ENCODE data around the gene COMT. TPM values are rescaled to one million over a fixed set of nuclear protein-coding genes. Genes with fewer than 3 reads are reported as not detected.

Gene COMT
- total RNA-seq, 1 experiment from 2014 or later: 109 TPM

DNA sequence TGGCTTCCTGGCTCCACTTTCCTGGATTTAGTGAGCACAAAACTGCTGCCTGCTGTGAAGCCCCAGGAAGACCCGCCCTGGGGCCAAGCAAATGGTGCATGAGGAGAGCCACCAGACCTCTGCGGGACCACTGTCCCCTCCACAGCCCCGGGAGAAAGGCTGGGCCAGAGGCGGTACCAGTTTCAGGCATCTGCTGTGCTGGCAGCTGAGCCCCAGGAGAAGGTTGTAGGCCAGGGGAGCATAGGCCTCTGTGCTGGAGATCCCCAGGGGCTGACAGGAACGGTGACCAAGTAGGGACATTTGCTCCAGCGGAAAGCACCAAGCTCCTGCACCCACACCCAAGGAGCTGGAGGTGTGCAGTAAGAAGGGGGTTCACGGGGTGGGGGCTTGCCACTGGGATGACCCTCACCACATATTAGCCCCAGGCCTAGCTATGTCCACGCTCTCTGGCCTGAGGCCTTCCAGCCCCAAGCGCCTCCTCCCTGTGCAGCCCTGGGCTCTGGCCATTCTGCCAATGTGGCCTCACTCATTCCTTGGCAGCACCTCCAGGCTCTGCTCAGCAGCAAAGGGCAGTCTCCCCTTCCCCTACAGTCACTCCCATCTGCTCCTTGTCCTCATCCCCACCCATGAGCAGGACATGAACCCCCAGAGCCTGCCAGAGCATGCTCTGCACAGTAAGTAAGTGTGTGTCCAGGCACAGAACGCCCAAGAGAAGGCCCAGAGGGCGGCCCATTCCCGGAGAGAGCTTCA is 24.0 kb upstream of the COMT start (continued):
- TF ChIP-seq YY1 (IDR thresholded peaks at IDR 0.05; ENCODE audit: extremely low read depth, insufficient replicate concordance, low read depth, low read length): no peak
- TF ChIP-seq, protein P1, sequence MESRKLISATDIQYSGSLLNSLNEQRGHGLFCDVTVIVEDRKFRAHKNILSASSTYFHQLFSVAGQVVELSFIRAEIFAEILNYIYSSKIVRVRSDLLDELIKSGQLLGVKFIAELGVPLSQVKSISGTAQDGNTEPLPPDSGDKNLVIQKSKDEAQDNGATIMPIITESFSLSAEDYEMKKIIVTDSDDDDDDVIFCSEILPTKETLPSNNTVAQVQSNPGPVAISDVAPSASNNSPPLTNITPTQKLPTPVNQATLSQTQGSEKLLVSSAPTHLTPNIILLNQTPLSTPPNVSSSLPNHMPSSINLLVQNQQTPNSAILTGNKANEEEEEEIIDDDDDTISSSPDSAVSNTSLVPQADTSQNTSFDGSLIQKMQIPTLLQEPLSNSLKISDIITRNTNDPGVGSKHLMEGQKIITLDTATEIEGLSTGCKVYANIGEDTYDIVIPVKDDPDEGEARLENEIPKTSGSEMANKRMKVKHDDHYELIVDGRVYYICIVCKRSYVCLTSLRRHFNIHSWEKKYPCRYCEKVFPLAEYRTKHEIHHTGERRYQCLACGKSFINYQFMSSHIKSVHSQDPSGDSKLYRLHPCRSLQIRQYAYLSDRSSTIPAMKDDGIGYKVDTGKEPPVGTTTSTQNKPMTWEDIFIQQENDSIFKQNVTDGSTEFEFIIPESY (IDR thresholded peaks at IDR 0.05; ENCODE audit: extremely low read depth, insufficient replicate concordance, low read length): no peak

DNA sequence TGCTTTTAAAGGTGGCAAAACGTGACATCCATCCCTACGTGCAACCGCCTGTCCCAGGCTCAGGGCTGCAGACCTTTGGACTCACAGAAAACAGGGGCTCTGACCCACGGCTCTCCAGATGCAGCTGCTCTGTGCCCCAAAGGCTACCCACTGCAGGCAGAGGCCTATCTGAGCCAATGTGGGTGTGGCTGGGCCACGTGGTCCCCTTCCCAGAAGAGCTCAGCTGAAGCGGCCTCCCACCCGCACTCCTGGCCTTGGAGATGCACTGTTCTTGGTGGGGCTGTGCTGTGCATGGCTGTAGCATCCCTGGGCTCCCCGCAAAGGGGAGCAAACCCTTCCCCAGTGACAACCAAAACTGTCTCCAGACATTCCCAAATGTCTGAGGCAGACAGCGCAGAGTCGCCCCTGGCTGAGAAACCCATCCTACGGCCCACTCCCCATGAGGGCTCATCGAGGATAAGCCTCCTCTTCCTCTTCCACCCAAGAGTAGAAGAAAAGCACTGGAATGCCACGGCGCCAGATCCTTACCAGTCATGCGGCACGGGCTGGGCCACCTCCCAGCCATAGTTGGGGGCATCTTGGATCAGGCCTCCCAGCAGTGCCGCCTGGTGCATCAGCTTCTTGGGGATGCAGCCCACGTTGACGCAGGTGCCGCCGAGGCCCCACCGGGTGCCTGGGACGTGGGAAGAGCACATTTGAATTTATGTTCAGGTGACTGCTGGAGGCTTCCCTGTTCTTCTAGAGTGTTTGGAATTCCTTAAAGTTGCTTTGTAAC is 23.1 kb upstream of the COMT start:
- BruUV-seq (replicated peaks): no TSS peak
- no peaks in the 10 kb centered on the region for H3K27me3 ChIP-seq (ENCODE audit: insufficient read depth, low read length)
- no peaks in the 10 kb centered on the region for H3K79me2 ChIP-seq (ENCODE audit: insufficient read depth, low read length)
- no peak overlapping the region for H3K9ac ChIP-seq (ENCODE audit: low read length)
- DNase-seq (ENCODE audit: low read depth, low spot score): no peak
- H3K4me2 ChIP-seq (ENCODE audit: low read length): no peak overlapping the region
- H3K9me3 ChIP-seq (ENCODE audit: control insufficient read depth in 1 of 2, insufficient read depth in 1 of 2, low read depth in 1 of 2, low read length in 2 of 2): no peaks in the 10 kb centered on the region
- POLR2A ChIA-PET: no interaction called here
- no peak for ATAC-seq
- H3K4me3 ChIP-seq (replicated peaks in 1 of 2; ENCODE audit: low read depth in 1 of 2, low read length in 2 of 2): no peak overlapping the region
- CTCF ChIA-PET: interaction anchor here (2.0 kb wide), 1 partner anchor 8 kb away, joined by 7 read pairs; no protein-coding TSS in a partner anchor
- RAD21 ChIA-PET (ENCODE audit: low non-redundant PET in 1 of 2, low total read pairs in 2 of 2, uncharacterized antibody in 2 of 2, unreplicated experiment in 2 of 2): no interaction called here
- TF ChIP-seq, protein P2, sequence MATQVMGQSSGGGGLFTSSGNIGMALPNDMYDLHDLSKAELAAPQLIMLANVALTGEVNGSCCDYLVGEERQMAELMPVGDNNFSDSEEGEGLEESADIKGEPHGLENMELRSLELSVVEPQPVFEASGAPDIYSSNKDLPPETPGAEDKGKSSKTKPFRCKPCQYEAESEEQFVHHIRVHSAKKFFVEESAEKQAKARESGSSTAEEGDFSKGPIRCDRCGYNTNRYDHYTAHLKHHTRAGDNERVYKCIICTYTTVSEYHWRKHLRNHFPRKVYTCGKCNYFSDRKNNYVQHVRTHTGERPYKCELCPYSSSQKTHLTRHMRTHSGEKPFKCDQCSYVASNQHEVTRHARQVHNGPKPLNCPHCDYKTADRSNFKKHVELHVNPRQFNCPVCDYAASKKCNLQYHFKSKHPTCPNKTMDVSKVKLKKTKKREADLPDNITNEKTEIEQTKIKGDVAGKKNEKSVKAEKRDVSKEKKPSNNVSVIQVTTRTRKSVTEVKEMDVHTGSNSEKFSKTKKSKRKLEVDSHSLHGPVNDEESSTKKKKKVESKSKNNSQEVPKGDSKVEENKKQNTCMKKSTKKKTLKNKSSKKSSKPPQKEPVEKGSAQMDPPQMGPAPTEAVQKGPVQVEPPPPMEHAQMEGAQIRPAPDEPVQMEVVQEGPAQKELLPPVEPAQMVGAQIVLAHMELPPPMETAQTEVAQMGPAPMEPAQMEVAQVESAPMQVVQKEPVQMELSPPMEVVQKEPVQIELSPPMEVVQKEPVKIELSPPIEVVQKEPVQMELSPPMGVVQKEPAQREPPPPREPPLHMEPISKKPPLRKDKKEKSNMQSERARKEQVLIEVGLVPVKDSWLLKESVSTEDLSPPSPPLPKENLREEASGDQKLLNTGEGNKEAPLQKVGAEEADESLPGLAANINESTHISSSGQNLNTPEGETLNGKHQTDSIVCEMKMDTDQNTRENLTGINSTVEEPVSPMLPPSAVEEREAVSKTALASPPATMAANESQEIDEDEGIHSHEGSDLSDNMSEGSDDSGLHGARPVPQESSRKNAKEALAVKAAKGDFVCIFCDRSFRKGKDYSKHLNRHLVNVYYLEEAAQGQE (IDR thresholded peaks at IDR 0.05; ENCODE audit: low read depth): no peak
- TF ChIP-seq POLR2AphosphoS5 (IDR thresholded peaks at IDR 0.05; ENCODE audit: low read depth, low read length) (no peak), EGR1 (IDR thresholded peaks at IDR 0.05; ENCODE audit: low read depth) (no peak), POLR2A (IDR thresholded peaks at IDR 0.05; ENCODE audit: borderline replicate concordance, extremely low read depth, insufficient read depth, insufficient read length) (no peak), ELF1 (IDR thresholded peaks at IDR 0.05; ENCODE audit: borderline replicate concordance, low read depth) (no peak), TCF7L2 (IDR thresholded peaks at IDR 0.05; ENCODE audit: borderline replicate concordance, extremely low read depth, insufficient read depth, insufficient read length) (no peak), EZH2 (IDR thresholded peaks at IDR 0.05) (no peak)
- TF ChIP-seq, protein P1 (IDR thresholded peaks at IDR 0.05; ENCODE audit: extremely low read depth, insufficient replicate concordance, low read length): no peak
- no peak overlapping the region for H3K27ac ChIP-seq (ENCODE audit: low read depth, low read length)
- H3K9me2 ChIP-seq (ENCODE audit: insufficient read depth): no peaks in the 10 kb centered on the region
- no peaks in the 10 kb centered on the region for H3K4me1 ChIP-seq (ENCODE audit: control insufficient read depth in 1 of 2, insufficient read depth in 2 of 2, low read length in 2 of 2)
- H2AFZ ChIP-seq (ENCODE audit: low read depth, low read length, poor library complexity, severe bottlenecking): no peak overlapping the region
- no peaks in the 10 kb centered on the region for H3K36me3 ChIP-seq (ENCODE audit: control insufficient read depth in 1 of 2, insufficient read depth in 2 of 2, low read length in 2 of 2)
- H4K20me1 ChIP-seq (ENCODE audit: insufficient read depth): no peaks in the 10 kb centered on the region
- intact Hi-C loops (cut with micrococcal nuclease): no loop called here
